Testis (tissue), 3 donors: ENCODE measurements around the gene MCC. TPM values are rescaled to one million over a fixed set of nuclear protein-coding genes. Genes with fewer than 3 reads are reported as not detected.

Experiments
- DNase-seq: peaks from one replicate; pipeline ENCODE4 v3.0.0-alpha.2; 2019
- H3K27ac ChIP-seq, 2 donors: fragments of 200-600 bp; sonication (generic); one replicate each; pipeline ENCODE4 v1.5.1; 2019
- H3K27me3 ChIP-seq: fragments of 200-600 bp; sonication (generic); one replicate; pipeline ENCODE4 v1.5.1; 2019
- H3K36me3 ChIP-seq: fragments of 200-600 bp; sonication (generic); one replicate; pipeline ENCODE4 v1.5.1; 2017; ENCODE audit warnings: low read depth; ENCODE audit errors: missing control alignments
- H3K4me1 ChIP-seq: fragments of 200-600 bp; sonication (generic); one replicate; pipeline ENCODE4 v1.5.1; 2019
- H3K4me3 ChIP-seq, 2 donors: fragments of 200-600 bp; sonication (generic); one replicate each; pipeline ENCODE4 v1.5.1; 2017 to 2019
- H3K9me3 ChIP-seq: fragments of 200-600 bp; sonication (generic); one replicate; pipeline ENCODE4 v1.5.1; 2017
- CTCF ChIP-seq, 3 experiments: fragments of 450-650 bp in 2 of 3; fragments of 200-600 bp in 1 of 3; sonication (generic) in 1 of 3; IDR thresholded peaks; one replicate each; pipeline ENCODE4 v1.5.1; 2016 to 2019; ENCODE audit warnings: antibody characterized with exemption in 3 of 3, mild to moderate bottlenecking in 2 of 3, moderate library complexity in 1 of 3
- POLR2A ChIP-seq: fragments of 450-650 bp; IDR thresholded peaks from one replicate; pipeline ENCODE4 v1.6.1; 2017; ENCODE audit warnings: antibody characterized with exemption, mild to moderate bottlenecking, moderate library complexity
- WGBS, 2 donors: methylation state at CpG; one replicate each; pipeline ENCODE4 v1.1.5; 2018; 5-methylcytosine and 5-hydroxymethylcytosine counted together
- intact Hi-C: fragments of 100-400 bp; cut with DNase I; formaldehyde crosslinking; loops from one replicate; pipeline ENCODE4 v1.15.1; 2023; ENCODE audit warnings: low total_unique reads
- polyA plus RNA-seq: library from polyadenylated mRNA; stranded (reverse); fragments of 350-450 nt; fragmentation: Illumina TruSeq; extraction: RNeasy Lipid Tissue Mini Kit (QIAGEN cat#74804); gene quantifications from one replicate; pipeline ENCODE4 v1.2.3, GENCODE V29; 2014; ENCODE audit warnings: low read depth, low replicate concordance; ENCODE audit not compliant: insufficient read depth
- total RNA-seq, 2 donors: library from RNA; depleted of rRNA; stranded (reverse); fragments of >200 nt; gene quantifications; one replicate each; pipeline ENCODE4 v1.2.3, GENCODE V29; 2016

The MCC gene
- total and polyA plus RNA-seq, 3 donors from 2014 or later = 7.1 to 23.7 (median 21.4) TPM

- Histone ChIP-seq H3K27ac (no peak overlapping the region), H3K36me3 (no peaks in the 10 kb centered on the region), H3K4me1 (no peaks in the 10 kb centered on the region), H3K9me3 (no peaks in the 10 kb centered on the region), H3K27me3 (no peaks in the 10 kb centered on the region), H3K4me3 (no peak overlapping the region)
- DNase-seq = no peak
- intact Hi-C loops = no loop called here
- WGBS, 2 donors = 82 to 85% methylated on average over 4 of the region's 4 CpGs
- TF ChIP-seq POLR2A = no peak
- TF ChIP-seq CTCF (IDR thresholded peaks at IDR 0.05) = no peak
Observed at GRCh38 chr5:113170707-113171106, 317.5 kb downstream of the MCC start.

GRCh38 chr5:113169720-113170119, 318.5 kb downstream of the MCC start:
- no peak overlapping the region for H3K4me3 ChIP-seq
- H3K36me3 ChIP-seq = no peaks in the 10 kb centered on the region
- TF ChIP-seq CTCF (IDR thresholded peaks at IDR 0.05) = no peak
- no peak for TF ChIP-seq POLR2A
- WGBS, 2 donors = 72 to 81% methylated on average over 1 of the region's 1 CpG
- no peaks in the 10 kb centered on the region for H3K4me1 ChIP-seq
- DNase-seq = no peak
- no peak overlapping the region for H3K27ac ChIP-seq
- no peaks in the 10 kb centered on the region for H3K9me3 ChIP-seq
- no peaks in the 10 kb centered on the region for H3K27me3 ChIP-seq
- intact Hi-C loops = no loop called here

- Histone ChIP-seq H3K4me3 (no peak overlapping the region), H3K27me3 (no peaks in the 10 kb centered on the region), H3K36me3 (no peaks in the 10 kb centered on the region), H3K4me1 (no peaks in the 10 kb centered on the region), H3K9me3 (no peaks in the 10 kb centered on the region), H3K27ac (no peak overlapping the region)
- 84 to 93% methylated on average over 2 of the region's 2 CpGs for WGBS, 2 donors
- intact Hi-C loops = no loop called here
- no peak for DNase-seq
- TF ChIP-seq POLR2A (no peak), CTCF (IDR thresholded peaks at IDR 0.05) (no peak)
Observed at GRCh38 chr5:113167985-113168384, 320.3 kb downstream of the MCC start.

- Histone ChIP-seq H3K4me3 (no peak overlapping the region), H3K9me3 (no peaks in the 10 kb centered on the region), H3K36me3 (no peaks in the 10 kb centered on the region), H3K27ac (no peak overlapping the region), H3K4me1 (no peaks in the 10 kb centered on the region), H3K27me3 (no peaks in the 10 kb centered on the region)
- no peak for DNase-seq
- 76 to 86% methylated on average over 7 of the region's 7 CpGs for WGBS, 2 donors
- intact Hi-C loops = no loop called here
- TF ChIP-seq POLR2A = no peak
- no peak for TF ChIP-seq CTCF (IDR thresholded peaks at IDR 0.05)
Observed at GRCh38 chr5:113166852-113167366, 321.3 kb downstream of the MCC start.

GRCh38 chr5:113166261-113166660, 322.0 kb downstream of the MCC start:
- H3K27me3 ChIP-seq = no peaks in the 10 kb centered on the region
- H3K27ac ChIP-seq = no peak overlapping the region
- intact Hi-C loops = no loop called here
- no peak for DNase-seq
- WGBS, 2 donors = 51 to 54% methylated on average over 4 of the region's 4 CpGs
- H3K4me3 ChIP-seq = no peak overlapping the region
- no peaks in the 10 kb centered on the region for H3K36me3 ChIP-seq
- H3K9me3 ChIP-seq = no peaks in the 10 kb centered on the region
- no peaks in the 10 kb centered on the region for H3K4me1 ChIP-seq
- TF ChIP-seq CTCF (IDR thresholded peaks at IDR 0.05) (no peak), POLR2A (no peak)
